ENCODE measurements around the gene MRPL49. TPM values are rescaled to one million over a fixed set of nuclear protein-coding genes. Genes with fewer than 3 reads are reported as not detected.
A peak's percentile ranks its signal among the peaks of the same experiment; 100 is the strongest.

MRPL49 gene
- total and polyA plus RNA-seq, 2 of the 13 experiments (the other 11 are each of a cell fraction or from before 2014, with no cell fraction given) = 39.2 to 53.3 TPM

GRCh38 chr11:65134240-65134951 lies 12.3 kb downstream of the MRPL49 start, which contains the start of gene SYVN1 (continued):
- TF ChIP-seq ZNF577 (CRISPR knock-in tag; IDR thresholded peaks at IDR 0.05; ENCODE audit: borderline replicate concordance, low read depth) (no peak), HNRNPK (IDR thresholded peaks at IDR 0.05; ENCODE audit: low read depth, low read length, poor library complexity, severe bottlenecking) (peak; percentile 47), PITX1 (CRISPR knock-in tag; IDR thresholded peaks at IDR 0.05) (peak; percentile 34; the same call in 1 of the 2 replicates), KLF9 (CRISPR knock-in tag; IDR thresholded peaks at IDR 0.05; ENCODE audit: low read depth) (no peak), RFX3 (CRISPR knock-in tag; IDR thresholded peaks at IDR 0.05) (no peak), HNRNPH1 (optimal IDR thresholded peaks at IDR 0.05; ENCODE audit: low read depth, low read length) (no peak), ZNF800 (CRISPR knock-in tag; IDR thresholded peaks at IDR 0.05) (peak; percentile 47; the same call in 1 of the 2 replicates), NFRKB (IDR thresholded peaks at IDR 0.05) (no peak), ZNF850 (CRISPR knock-in tag; conservative IDR thresholded peaks at IDR 0.05) (peak; percentile 50; the same call in 1 of the 2 replicates), JUN (CRISPR knock-in tag; IDR thresholded peaks at IDR 0.05) (no peak), ZC3H4 (CRISPR knock-in tag; IDR thresholded peaks at IDR 0.05; ENCODE audit: borderline replicate concordance) (no peak), KMT2A (CRISPR knock-in tag; IDR thresholded peaks at IDR 0.05) (no peak; the same call in 1 of the 2 replicates), NPAS2 (CRISPR knock-in tag; IDR thresholded peaks at IDR 0.05; ENCODE audit: borderline replicate concordance) (no peak), ZNF446 (CRISPR knock-in tag; IDR thresholded peaks at IDR 0.05) (no peak), ZSCAN20 (CRISPR knock-in tag; IDR thresholded peaks at IDR 0.05; ENCODE audit: borderline replicate concordance) (no peak), ZNF878 (CRISPR knock-in tag; IDR thresholded peaks at IDR 0.05) (0 out of 2 replicates have a peak, but pooled peaks have one; percentile 34), SIN3B (IDR thresholded peaks at IDR 0.05; ENCODE audit: low read length) (0 out of 2 replicates have a peak, but pooled peaks have one; percentile 15), RORA (CRISPR knock-in tag; IDR thresholded peaks at IDR 0.05) (no peak), ZNF547 (CRISPR knock-in tag; IDR thresholded peaks at IDR 0.05) (peak; percentile 76), ZNF18 (CRISPR knock-in tag; IDR thresholded peaks at IDR 0.05; ENCODE audit: insufficient replicate concordance) (no peak), ZNF766 (CRISPR knock-in tag; IDR thresholded peaks at IDR 0.05; ENCODE audit: borderline replicate concordance) (peak; percentile 72; the same call in 1 of the 2 replicates)
- TF ChIP-seq, protein P1, sequence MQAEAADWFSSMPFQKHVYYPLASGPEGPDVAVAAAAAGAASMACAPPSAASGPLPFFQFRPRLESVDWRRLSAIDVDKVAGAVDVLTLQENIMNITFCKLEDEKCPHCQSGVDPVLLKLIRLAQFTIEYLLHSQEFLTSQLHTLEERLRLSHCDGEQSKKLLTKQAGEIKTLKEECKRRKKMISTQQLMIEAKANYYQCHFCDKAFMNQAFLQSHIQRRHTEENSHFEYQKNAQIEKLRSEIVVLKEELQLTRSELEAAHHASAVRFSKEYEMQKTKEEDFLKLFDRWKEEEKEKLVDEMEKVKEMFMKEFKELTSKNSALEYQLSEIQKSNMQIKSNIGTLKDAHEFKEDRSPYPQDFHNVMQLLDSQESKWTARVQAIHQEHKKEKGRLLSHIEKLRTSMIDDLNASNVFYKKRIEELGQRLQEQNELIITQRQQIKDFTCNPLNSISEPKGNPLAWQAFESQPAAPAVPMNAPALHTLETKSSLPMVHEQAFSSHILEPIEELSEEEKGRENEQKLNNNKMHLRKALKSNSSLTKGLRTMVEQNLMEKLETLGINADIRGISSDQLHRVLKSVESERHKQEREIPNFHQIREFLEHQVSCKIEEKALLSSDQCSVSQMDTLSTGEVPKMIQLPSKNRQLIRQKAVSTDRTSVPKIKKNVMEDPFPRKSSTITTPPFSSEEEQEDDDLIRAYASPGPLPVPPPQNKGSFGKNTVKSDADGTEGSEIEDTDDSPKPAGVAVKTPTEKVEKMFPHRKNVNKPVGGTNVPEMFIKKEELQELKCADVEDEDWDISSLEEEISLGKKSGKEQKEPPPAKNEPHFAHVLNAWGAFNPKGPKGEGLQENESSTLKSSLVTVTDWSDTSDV (CRISPR knock-in tag; IDR thresholded peaks at IDR 0.05) = no peak
- TF ChIP-seq, protein P2, sequence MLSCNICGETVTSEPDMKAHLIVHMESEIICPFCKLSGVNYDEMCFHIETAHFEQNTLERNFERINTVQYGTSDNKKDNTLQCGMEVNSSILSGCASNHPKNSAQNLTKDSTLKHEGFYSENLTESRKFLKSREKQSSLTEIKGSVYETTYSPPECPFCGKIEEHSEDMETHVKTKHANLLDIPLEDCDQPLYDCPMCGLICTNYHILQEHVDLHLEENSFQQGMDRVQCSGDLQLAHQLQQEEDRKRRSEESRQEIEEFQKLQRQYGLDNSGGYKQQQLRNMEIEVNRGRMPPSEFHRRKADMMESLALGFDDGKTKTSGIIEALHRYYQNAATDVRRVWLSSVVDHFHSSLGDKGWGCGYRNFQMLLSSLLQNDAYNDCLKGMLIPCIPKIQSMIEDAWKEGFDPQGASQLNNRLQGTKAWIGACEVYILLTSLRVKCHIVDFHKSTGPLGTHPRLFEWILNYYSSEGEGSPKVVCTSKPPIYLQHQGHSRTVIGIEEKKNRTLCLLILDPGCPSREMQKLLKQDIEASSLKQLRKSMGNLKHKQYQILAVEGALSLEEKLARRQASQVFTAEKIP (CRISPR knock-in tag; IDR thresholded peaks at IDR 0.05; ENCODE audit: borderline replicate concordance) = no peak

Measured in HepG2 (cell line).